Hepatocyte (in vitro differentiated cells): ENCODE data around the gene SCGB2A2. TPM values are rescaled to one million over a fixed set of nuclear protein-coding genes. Genes with fewer than 3 reads are reported as not detected.

Experiments
- DNase-seq: peaks from one replicate; pipeline ENCODE4 v3.0.0-alpha.2; 2016; ENCODE audit warnings: low spot score
- H2AFZ ChIP-seq: fragments of 200-600 bp; sonication (generic); 2 replicates; pipeline ENCODE4 v1.6.0; 2016; ENCODE audit warnings: antibody characterized with exemption, mild to moderate bottlenecking
- H3K27ac ChIP-seq: fragments of 200-600 bp; sonication (generic); 2 replicates; pipeline ENCODE4 v1.5.1; 2016; ENCODE audit warnings: mild to moderate bottlenecking
- H3K27me3 ChIP-seq: fragments of 200-600 bp; sonication (generic); 2 replicates; pipeline ENCODE4 v1.6.1; 2016
- H3K36me3 ChIP-seq: fragments of 200-600 bp; sonication (generic); replicated peaks from 2 replicates; pipeline ENCODE4 v1.5.1; 2016; ENCODE audit warnings: low read depth; ENCODE audit not compliant: insufficient read depth
- H3K4me1 ChIP-seq: fragments of 200-600 bp; sonication (generic); 2 replicates; pipeline ENCODE4 v1.5.1; 2016; ENCODE audit warnings: mild to moderate bottlenecking, moderate library complexity; ENCODE audit not compliant: insufficient read depth
- H3K4me2 ChIP-seq: fragments of 200-600 bp; sonication (generic); 2 replicates; pipeline ENCODE4 v1.6.0; 2016
- H3K4me3 ChIP-seq: fragments of 200-600 bp; sonication (generic); 2 replicates; pipeline ENCODE4 v1.5.1; 2016; ENCODE audit warnings: mild to moderate bottlenecking
- H3K79me2 ChIP-seq: fragments of 200-600 bp; sonication (generic); 2 replicates; pipeline ENCODE4 v1.6.0; 2017; ENCODE audit warnings: mild to moderate bottlenecking
- H3K9me2 ChIP-seq: fragments of 200-600 bp; sonication (generic); replicated peaks from 2 replicates; pipeline ENCODE4 v1.6.0; 2017; ENCODE audit warnings: mild to moderate bottlenecking; ENCODE audit not compliant: insufficient read depth
- H3K9me3 ChIP-seq: fragments of 200-600 bp; sonication (generic); 2 replicates; pipeline ENCODE4 v1.5.1; 2016; ENCODE audit warnings: low read depth, mild to moderate bottlenecking
- H4K20me1 ChIP-seq: fragments of 200-600 bp; sonication (generic); 2 replicates; pipeline ENCODE4 v1.6.0; 2016; ENCODE audit warnings: mild to moderate bottlenecking; ENCODE audit not compliant: insufficient read depth, poor library complexity, severe bottlenecking
- CTCF ChIP-seq: fragments of 200-600 bp; sonication (generic); IDR thresholded peaks from 2 replicates; pipeline ENCODE4 v1.5.1; 2016; ENCODE audit warnings: antibody characterized with exemption, mild to moderate bottlenecking; ENCODE audit not compliant: poor library complexity
- EZH2 ChIP-seq: fragments of 200-600 bp; sonication (generic); IDR thresholded peaks from 2 replicates; pipeline ENCODE4 v1.6.1; 2016; ENCODE audit warnings: antibody characterized with exemption, mild to moderate bottlenecking, borderline replicate concordance
- EZH2phosphoT487 ChIP-seq: fragments of 200-600 bp; sonication (generic); IDR thresholded peaks from one replicate; pipeline ENCODE4 v1.6.1; 2018; ENCODE audit warnings: antibody characterized with exemption, mild to moderate bottlenecking, low read depth, moderate library complexity; ENCODE audit not compliant: unreplicated experiment, severe bottlenecking
- WGBS: methylation state at CpG from one replicate; pipeline ENCODE4 v1.1.6; 2016; ENCODE audit warnings: low lambda C conversion rate; ENCODE audit errors: missing lambda C conversion rate; 5-methylcytosine and 5-hydroxymethylcytosine counted together
- polyA plus RNA-seq: library from polyadenylated mRNA; unstranded; fragments of >200 nt; fragmentation: Nextera tagmentation; extraction: Ambion mirVana; gene quantifications from 2 replicates; pipeline ENCODE4 v1.2.1, GENCODE V29; 2016
- total RNA-seq: library from RNA; depleted of rRNA; stranded (reverse); fragments of >200 nt; gene quantifications from 2 replicates; pipeline ENCODE4 v1.2.3, GENCODE V29; 2014

Gene SCGB2A2
- total and polyA plus RNA-seq, 2 experiments from 2014 or later, result not detected

- Histone ChIP-seq H3K27ac (no peak overlapping the region), H4K20me1 (no peaks in the 10 kb centered on the region)
These were observed 36.2 kb upstream of the SCGB2A2 start for GRCh38 chr11:62233730-62234129.

GRCh38 chr11:62236187-62236586 lies 33.8 kb upstream of the SCGB2A2 start:
- Histone ChIP-seq H3K27me3 (peaks cover 6% of the 10 kb centered on the region), H3K4me2 (no peak overlapping the region), H3K9me3 (no peaks in the 10 kb centered on the region), H3K27ac (no peak overlapping the region), H3K4me1 (no peaks in the 10 kb centered on the region), H4K20me1 (no peaks in the 10 kb centered on the region), H2AFZ (no peak overlapping the region), H3K79me2 (no peaks in the 10 kb centered on the region), H3K4me3 (no peak overlapping the region), H3K9me2 (no peaks in the 10 kb centered on the region), H3K36me3 (no peaks in the 10 kb centered on the region)
- TF ChIP-seq EZH2phosphoT487, result no peak
- no peak for TF ChIP-seq EZH2
- TF ChIP-seq CTCF, result no peak
- no peak for DNase-seq
- 82% methylated on average over 2 of the region's 2 CpGs for WGBS

More at GRCh38 chr11:62233730-62234129, 36.2 kb upstream of the SCGB2A2 start:
- Histone ChIP-seq H3K79me2 (no peaks in the 10 kb centered on the region), H3K4me1 (no peaks in the 10 kb centered on the region), H3K9me2 (no peaks in the 10 kb centered on the region), H3K9me3 (no peaks in the 10 kb centered on the region), H3K27me3 (peaks cover 6% of the 10 kb centered on the region), H2AFZ (no peak overlapping the region), H3K36me3 (no peaks in the 10 kb centered on the region), H3K4me3 (no peak overlapping the region), H3K4me2 (no peak overlapping the region)
- TF ChIP-seq CTCF, result peak; percentile 18
- TF ChIP-seq EZH2phosphoT487, result no peak
- no peak for DNase-seq

- no peak for TF ChIP-seq EZH2
- Histone ChIP-seq H3K27me3 (peaks cover 6% of the 10 kb centered on the region), H3K4me2 (no peak overlapping the region), H3K4me3 (no peak overlapping the region), H3K79me2 (no peaks in the 10 kb centered on the region), H3K27ac (no peak overlapping the region), H3K9me3 (no peaks in the 10 kb centered on the region), H4K20me1 (no peaks in the 10 kb centered on the region), H3K36me3 (no peaks in the 10 kb centered on the region), H3K4me1 (no peaks in the 10 kb centered on the region), H3K9me2 (no peaks in the 10 kb centered on the region), H2AFZ (no peak overlapping the region)
- 75% methylated on average over 4 of the region's 4 CpGs for WGBS
- DNase-seq, result no peak
These were observed 32.5 kb upstream of the SCGB2A2 start for GRCh38 chr11:62237499-62237898.

GRCh38 chr11:62238151-62238550 lies 31.8 kb upstream of the SCGB2A2 start:
- Histone ChIP-seq H2AFZ (no peak overlapping the region), H3K9me3 (no peaks in the 10 kb centered on the region), H3K4me1 (no peaks in the 10 kb centered on the region), H3K27ac (no peak overlapping the region), H3K4me2 (no peak overlapping the region), H3K4me3 (no peak overlapping the region), H3K27me3 (peaks cover 6% of the 10 kb centered on the region), H4K20me1 (no peaks in the 10 kb centered on the region), H3K79me2 (no peaks in the 10 kb centered on the region), H3K9me2 (no peaks in the 10 kb centered on the region), H3K36me3 (no peaks in the 10 kb centered on the region)
- TF ChIP-seq EZH2phosphoT487 (no peak), EZH2 (no peak), CTCF (no peak)
- DNase-seq, result no peak
- 88% methylated on average over 4 of the region's 4 CpGs for WGBS
